ENCODE results near the gene CITED2.

The CITED2 gene

DNA sequence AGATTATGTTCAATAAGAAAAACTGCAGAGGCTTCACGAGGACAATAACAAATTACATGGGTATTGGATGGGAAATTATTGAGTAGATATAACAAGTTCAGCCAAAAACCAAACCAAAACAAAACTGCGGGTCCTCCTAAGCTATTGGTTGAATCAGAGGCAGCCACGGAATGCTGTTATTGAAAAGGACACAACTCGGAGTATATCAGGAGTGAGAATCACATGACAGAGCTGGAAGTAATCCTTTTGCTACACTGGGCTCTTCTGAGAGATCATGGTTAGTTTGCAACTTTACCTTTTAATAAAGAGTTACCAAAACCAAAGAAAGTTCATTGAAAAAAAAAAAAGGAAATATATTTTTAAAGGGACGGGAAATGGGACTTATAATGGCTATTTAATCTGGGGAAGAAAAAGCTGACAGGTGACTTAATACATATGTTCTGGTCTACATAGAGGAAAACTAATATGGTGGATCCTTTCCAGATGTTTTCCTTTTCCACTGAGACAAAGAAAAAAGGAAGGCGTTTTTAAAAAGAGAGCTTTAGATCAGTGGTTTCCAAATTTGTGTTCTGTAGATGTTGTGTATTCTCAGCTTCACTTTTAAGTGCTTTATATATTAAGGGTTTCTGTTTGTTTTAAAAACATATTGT lies 6.9 kb upstream of the CITED2 start:
- DNase-seq = no peak

DNA sequence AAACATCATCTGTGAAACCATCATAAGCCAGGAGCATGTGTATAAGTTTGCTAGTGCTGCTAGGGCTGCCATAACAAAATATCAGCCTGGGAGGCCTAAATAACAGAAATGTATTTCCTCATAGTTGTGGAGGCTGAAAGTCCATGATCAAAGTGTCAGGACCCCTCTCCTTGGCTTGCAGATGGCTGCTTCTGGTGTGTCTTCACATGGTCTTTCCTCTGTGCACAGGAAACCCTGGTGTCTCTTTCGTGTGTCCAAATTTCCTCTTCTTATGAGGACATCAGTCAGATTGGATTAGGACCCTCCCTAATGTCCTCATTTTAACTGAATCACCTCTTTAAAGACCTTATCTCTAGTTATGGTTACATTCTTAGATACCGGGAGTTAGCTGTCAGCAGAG lies 6.2 kb upstream of the CITED2 start:
- DNase-seq = peak in 1 of 3 donors; percentile 16

DNA sequence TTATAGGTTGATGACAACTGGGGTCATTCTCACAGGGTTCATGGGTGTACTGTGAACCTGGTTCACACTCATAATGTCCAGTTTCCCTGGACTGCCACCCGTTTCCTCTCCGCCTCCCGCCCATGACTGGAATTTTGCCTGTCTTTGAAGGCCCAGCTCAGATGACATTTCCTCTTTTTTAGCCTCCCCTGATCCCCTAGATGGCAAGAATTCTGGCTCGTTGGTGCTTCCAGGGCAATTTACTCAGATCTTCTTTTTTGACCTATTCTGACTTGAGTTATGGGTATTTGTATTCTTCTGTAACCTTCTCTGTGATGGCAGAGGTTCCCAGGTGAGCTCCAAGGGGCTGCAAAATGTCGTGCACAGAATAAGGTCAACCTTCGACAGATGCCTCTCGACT lies 5.7 kb upstream of the CITED2 start:
- peak in 1 of 3 donors; percentile 17 for DNase-seq

GRCh38 chr6:139378882-139379341 lies 4.5 kb upstream of the CITED2 start:
- DNase-seq = peak in 2 of 3 donors; percentile 23 to 30

DNA sequence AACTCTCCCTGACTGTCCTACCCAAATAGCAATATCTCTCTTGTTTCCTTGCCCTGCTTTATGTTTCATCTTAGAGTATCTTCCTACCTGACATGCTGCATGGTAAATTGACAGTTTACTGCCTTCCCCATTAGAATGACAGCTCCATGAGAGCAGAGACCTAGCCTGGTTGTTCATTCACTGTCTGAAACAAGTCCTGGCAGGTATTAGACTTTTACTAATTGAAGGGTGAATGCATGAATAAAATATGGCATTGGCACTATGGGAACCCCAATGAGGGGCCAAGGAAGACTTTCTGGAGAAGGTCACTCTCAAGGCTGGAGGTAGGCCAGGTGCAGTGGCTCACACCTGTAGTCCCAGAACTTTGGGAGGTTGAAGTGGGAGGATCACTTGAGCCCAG lies 3.8 kb upstream of the CITED2 start:
- DNase-seq = no peak

DNA sequence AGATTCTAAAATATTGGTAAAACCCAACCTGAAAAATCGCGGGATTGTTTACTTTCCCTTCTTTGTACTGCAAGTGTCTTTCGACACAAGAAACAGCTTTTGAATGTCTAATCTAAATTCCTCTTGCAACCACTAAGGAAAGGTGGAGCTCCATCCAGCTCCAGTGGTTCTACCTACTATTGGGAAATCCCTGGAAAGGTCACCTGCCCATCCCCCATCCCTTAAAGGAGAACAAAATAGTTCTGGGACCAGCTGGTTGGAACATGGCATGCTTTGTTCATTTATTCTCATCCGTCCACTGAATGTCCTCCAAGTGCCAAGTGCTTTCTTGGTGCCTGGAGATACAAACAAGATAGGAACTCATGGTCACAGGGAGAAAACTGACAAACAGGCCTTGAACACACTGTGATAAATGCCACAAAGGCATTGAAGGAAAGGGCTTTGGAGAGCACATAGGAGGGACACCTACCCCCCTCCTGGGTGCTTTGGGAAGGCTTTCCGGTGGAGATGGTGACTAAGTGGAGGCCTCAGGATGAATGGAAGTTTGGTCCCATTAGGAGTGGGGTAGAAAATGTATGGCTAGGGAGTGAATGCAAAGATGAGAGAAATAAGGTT lies 2.3 kb upstream of the CITED2 start:
- DNase-seq = no peak

DNA sequence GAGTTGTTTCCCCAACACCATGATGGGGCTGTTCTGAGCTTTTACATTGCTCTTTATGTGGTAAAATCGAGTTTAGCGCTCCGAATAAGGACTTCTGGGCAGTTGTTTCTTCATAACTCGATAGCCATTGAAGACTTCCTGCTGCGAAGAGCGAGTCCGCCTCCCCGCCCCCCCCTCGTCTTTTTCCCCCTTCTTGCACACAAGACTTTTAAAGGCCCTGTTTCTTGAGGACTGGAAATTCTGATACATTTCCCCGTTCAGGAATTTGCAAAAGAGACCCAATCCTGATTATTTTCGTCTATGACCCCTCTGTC lies 1.5 kb upstream of the CITED2 start:
- DNase-seq = peak; percentile 36 to 60 (median 43)

DNA sequence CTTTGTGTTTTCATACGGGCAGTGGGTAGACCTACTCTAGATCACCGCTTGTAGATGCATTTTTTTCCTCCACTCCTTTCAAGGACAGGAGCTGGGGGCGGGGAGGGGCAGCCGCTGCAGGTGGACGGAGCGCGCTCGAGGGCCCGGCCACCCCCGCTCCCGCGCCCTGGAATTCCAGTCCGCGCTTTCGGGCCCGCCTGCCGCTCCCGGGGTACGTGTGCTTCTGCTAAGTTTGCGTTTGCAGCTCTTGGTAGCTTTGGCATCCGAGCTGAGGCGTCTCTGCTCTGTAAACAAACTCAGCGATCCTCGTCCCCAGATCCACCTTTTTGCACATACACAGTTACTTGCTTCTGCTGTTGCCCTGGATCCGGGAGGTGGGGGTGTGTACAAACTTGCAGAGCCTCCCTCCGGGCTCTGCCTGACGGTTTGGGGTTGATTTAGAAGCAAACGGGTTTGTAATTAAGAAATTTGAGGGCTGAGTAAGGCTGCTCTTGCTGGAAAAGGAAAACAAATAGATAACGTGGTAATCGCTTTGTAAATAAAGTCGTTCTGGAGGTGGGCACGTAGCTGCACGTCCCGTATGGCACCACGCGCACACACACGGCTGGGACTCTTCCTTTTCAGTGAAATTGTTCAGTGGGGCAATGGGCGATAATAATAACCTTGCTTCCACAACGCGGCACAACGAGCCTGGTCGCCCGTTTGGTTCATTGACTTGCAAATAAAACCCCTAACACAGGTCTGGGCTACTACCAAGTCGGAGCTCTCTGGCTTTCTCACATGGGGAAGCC lies 973 bp upstream of the CITED2 start:
- DNase-seq = peak; percentile 85 to 94 (median 89)

GRCh38 chr6:139373928-139374356 lies 506 bp downstream of the CITED2 start:
- DNase-seq = no peak

GRCh38 chr6:139373154-139373927 lies 1.1 kb downstream of the CITED2 start:
- DNase-seq = peak; percentile 78 to 86 (median 79)

DNA sequence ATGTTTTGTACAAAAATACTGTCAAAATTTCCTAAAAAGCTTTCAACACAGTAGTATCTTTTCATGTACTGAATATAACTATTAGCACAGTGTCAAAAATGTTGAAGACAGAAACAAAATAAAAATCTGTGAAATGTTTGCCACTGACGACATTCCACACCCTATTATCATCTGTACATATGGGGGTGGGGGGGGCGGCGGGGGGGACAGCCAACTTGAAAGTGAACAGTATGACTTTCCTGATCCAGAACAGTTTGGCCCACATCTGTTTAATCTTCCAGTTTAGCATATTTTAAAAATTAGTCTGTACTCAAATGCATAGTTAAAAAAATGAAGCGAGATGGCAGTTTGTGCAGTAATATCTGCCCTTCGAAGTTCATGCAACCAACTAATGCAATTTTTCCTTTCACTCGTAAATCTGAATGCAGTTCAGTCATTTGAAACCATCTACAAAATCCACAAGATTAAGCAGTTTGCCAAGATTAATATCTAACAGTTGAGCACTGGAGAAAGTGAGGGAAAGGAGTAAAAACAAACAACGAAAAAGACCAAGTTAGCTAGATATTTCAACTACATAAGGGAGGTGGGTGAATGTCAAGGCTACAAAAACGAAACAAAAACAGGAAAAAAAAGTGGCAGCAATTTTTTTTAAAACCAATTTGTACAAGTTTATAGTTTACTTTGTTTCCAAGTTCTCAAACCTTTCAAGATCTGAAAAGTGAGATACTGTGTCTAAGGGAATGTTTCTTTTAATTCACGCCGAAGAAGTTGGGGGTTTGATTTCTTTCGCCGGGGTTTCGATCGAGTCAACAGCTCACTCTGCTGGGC lies 1.9 kb downstream of the CITED2 start:
- DNase-seq = peak in 1 of 3 donors; percentile 38

- DNase-seq = no peak
Observed at GRCh38 chr6:139371421-139372203, 2.8 kb downstream of the CITED2 start.

GRCh38 chr6:139370999-139371345 lies 3.5 kb downstream of the CITED2 start:
- peak in 2 of 3 donors; percentile 10 to 25 for DNase-seq

GRCh38 chr6:139370283-139370998 lies 4.0 kb downstream of the CITED2 start:
- peak in 2 of 3 donors; percentile 26 to 35 for DNase-seq

DNA sequence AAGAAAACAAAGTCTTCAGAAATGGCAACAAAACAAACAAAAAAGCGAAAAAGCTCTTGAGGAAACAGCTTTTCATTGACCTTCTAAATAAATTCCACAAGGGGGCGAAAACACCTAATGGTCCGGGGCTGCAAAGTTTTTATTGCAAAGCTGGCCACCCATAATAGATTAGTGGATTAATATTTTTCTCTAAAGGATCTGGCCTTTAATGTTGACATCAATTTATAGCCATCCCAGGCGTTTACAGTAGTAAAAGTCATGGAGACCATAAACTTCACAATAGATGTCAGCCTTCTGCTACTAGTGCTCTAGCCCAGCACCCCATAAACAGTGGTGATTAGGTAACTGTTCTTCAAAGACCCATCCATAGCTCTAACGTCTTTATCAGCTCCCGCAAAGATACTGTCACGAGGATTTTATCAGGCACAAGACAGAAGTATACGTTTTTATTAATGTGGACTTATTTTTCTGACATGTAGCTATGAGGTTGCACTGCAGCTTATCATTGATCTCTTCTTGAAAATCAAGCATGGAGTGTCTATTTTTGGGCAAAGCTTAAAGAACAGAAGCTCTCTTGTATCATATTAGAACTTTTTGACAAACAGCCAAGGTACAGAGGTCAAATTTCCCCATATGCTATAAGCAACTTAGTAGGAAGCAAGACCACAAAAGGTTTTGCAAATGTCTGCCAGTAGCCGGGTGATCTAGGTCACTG lies 4.7 kb downstream of the CITED2 start:
- DNase-seq = peak; percentile 64 to 86 (median 72)

- no peak for DNase-seq
Observed at GRCh38 chr6:139369068-139369467, 5.4 kb downstream of the CITED2 start.

- DNase-seq = no peak
Observed at GRCh38 chr6:139368661-139369060, 5.8 kb downstream of the CITED2 start.

GRCh38 chr6:139367810-139368351 lies 6.6 kb downstream of the CITED2 start:
- peak; percentile 32 to 57 (median 40) for DNase-seq

DNA sequence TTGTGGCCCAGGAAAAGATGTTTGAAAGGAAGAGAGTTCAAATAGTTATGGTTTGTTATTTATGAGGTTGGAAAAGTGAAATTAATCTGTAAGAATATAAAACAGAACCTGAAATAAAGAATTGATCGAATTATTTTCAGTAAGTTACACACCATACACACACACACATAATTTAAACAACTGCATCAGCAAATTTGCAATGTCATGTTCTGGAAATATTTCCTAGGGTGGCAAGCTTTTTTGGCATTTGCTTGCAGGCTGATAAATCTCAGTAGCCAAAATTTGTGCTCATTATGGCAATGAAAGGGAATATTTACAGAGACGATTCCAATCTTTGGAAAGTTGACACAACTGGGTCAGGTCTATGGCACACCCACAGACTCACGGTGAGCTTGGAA lies 9.5 kb downstream of the CITED2 start:
- no peak for DNase-seq

All from suppressor macrophage treated with lipopolysaccharide for 1 hour (primary cell).